Right forelimb (tissue), 1 donor: ENCODE data around the gene PDCD11.
A peak's percentile ranks its signal among the peaks of the same experiment; 100 is the strongest.

Experiments
- DNase-seq: peaks from one replicate; pipeline ENCODE4 v3.0.0-alpha.2; 2018

PDCD11 gene

DNA sequence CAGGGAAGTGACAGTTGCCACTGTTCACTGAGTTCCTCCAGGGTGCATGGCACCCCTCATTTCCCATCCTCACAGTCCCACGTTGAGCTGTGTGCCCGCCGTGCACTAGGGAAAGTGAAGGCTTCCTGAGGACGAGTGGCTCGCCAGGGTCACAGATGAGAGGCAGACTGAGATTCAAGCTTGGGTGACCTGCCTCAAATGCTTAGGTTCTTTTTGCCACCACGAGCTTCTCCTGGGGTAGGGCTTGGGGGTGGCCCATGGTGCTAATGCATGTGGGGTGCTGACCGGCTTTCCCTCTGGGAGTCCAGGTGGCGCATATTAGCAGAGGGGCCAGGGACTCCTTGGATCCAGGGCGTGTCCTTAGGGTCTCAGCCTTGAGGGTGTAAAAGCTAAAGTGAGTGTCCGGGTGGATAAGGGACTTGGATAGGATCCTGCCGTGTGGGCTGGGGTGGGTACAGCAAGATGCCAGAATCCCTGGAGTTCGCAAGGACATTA is 53.8 kb downstream of the PDCD11 start:
- no peak for DNase-seq

GRCh38 chr10:103451091-103451813 is 54.8 kb downstream of the PDCD11 start:
- peak; percentile 56 for DNase-seq

- DNase-seq: peak; percentile 87
Measured at GRCh38 chr10:103451831-103452505, 55.5 kb downstream of the PDCD11 start, which contains the start of gene CALHM2. Gene CALHM2 (minus strand): TSS chr10:103452370. CDS start chr10:103449941, 2,429 bp downstream.

GRCh38 chr10:103452506-103453230 is 56.2 kb downstream of the PDCD11 start:
- DNase-seq: no peak

GRCh38 chr10:103454026-103454425 is 57.6 kb downstream of the PDCD11 start:
- no peak for DNase-seq

DNA sequence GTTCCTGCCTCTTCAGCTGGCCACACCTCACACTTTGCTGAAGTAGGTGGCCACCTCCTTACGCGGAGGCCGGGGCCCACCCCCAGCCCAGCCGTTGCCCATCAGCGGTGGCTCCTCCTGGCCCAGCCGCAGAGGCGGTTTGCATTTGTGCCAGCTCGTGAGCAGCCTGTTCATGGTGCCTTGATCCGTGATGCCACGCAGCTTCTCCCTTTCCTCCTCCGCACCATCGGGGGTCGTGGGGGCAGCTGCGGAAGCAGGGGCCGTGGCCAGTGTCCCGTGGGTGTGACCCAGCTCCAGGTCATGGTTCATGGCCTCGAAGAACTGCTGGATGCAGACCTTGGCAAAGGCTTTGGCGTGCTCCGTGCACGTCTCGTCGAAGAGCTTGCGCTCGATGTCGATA is 58.8 kb downstream of the PDCD11 start:
- no peak for DNase-seq

DNA sequence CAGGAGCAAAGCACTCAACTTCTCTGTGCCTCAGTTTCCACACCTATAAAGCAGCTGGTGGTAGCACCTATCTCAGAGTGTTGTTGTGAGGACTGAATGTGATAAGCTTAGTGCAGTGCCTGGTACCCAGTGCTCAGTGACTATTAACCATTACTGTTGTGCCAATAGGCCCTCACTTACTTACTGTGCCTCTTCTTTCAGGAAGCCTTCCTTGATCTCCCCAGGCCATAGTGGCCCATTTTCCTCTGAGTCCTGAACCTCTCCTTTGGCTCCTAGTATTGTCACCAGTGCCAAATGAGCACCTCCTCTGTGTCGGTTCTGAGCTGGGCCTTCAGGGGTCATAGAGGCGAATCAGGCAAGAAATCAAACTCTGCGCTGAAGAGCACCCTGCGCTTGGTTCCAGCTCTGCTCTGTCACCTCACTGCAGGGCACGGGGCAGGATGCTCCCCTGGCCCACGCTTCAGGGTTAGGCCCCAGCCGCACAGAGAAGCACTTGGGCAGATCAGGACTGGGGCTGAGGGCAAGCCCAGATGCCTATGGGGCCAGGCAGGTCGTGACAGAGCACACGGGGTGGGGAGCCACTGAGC is 59.7 kb downstream of the PDCD11 start:
- DNase-seq: no peak

DNA sequence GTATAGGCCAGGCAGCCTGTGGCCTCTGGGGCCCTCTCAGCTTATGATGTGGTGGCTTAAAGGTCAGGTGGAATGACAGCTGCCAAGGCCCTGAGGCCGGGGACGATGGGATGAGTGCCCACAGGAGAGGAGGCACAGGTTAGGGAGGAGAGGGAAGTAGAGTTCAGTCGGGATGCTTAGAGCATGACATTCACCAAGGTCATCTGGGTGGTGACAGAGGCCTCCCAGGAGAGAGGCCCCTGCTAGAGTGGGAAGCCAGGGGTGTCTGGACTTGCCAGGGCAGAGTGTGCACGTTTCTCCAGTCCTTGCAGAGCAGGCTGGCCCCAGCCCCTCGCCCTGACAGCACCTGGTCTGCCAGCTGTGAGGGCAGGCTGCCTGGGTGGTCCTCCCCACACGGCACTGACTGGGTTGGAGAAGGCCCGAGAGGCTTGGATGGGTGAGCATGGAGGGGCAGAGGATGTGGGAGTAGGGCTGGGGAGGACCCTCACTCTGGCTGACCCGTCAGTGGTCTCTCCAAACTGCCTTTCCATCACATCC is 60.8 kb downstream of the PDCD11 start:
- DNase-seq: no peak

GRCh38 chr10:103457896-103458583 is 61.6 kb downstream of the PDCD11 start:
- DNase-seq: no peak

DNA sequence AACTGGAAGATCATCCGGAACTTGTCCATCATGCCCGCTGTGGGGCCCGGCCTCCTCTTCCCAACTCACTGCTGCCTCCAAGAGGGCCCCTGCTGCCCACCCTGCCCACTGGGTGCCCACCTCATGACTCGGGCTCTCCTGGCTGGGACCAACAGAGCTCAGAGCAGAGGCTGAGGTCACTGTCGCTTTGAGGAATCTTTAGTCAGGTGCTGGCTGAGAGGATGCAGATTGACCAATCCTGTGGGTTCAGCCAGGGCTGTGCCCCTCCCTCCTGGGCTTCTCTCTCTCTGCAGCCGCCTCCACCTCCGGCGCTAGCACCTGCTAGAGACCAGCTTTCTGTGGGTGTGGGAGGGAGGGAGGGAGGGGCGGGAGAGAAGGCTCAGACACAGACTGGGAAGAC is 62.3 kb downstream of the PDCD11 start, which contains the start of gene CALHM1:
Gene CALHM1 (minus strand): TSS at position 181 of the 400 bp plus-strand sequence. CDS start 149 bp downstream, at position 32.
- DNase-seq: no peak

- no peak for DNase-seq
Measured at GRCh38 chr10:103459615-103460014, 63.2 kb downstream of the PDCD11 start.

GRCh38 chr10:103463499-103463898 is 67.1 kb downstream of the PDCD11 start:
- no peak for DNase-seq

DNA sequence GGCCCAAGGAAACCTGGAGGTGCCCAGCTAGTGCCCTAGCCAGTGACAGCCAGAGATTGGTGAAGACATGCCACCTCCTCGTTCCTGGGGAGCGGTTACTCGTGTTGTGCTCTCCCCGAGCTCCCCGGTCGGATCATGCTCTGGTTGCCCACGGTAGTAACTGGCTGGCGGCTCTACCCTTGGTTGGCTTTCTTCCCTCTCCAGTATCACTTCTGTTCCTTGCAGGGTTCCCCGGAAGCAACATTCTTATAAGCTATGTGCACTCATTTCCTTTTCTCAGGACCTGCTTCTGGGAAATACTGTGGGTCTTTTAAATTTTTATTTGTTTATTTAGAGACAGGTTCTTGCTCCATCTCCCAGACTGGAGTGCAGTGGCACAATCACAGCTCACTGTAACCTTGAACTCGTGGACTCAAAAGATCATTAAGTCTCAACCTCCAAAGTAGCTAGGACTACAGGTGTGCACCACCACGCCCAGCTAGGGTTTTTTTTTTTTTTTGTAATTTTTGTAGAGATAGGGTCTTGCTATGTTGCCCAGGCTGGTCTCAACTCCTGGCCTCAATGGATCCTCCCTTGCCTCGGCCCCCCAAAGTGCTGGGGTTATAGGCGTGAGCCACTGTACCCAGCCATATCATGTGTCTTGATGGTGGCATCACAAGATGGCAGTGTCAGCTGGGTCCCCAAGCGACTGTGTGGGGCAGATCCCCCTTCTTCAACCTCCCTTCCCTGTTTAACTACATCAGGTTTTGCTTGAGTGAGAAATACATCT is 69.2 kb downstream of the PDCD11 start:
- DNase-seq: no peak

DNA sequence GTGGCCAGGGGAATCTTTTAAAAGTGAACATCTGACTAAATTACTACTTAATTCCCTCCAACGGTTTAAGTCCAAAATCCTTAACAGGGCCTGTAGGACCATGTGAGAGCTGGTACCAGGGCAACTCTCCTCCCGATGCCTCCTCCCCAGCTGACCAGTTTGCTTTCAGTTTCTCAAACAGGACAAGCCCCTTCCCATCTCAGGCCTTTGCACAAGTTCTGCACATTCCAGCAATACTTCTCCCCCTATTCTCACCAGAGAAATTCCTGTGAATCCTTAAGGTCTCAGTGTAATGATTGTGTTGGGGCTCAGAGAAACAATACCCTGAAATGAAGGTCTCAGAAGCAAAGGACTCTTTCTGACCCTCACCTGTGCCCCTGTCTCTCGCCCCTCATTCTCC is 70.3 kb downstream of the PDCD11 start:
- DNase-seq: no peak

DNA sequence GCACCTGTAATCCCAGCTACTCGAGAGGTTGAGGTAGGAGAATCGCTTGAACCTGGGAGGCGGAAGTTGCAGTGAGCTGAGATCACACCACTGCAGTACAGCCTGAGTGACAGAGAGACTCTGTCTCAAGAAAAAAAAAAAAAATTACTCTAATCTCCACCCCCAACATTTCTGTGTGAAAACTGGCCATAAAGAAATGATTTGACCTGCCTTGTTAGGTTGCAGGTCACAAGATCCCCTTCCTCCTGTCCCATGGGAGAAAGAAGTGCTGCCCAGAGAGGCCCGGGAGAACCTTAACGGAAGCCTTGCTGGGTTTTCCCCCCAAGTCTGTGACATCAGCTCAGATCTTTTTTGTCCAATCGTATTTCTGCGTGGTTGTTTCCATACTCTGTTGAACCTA is 71.0 kb downstream of the PDCD11 start:
- no peak for DNase-seq

- DNase-seq: no peak
Measured at GRCh38 chr10:103469201-103469600, 72.8 kb downstream of the PDCD11 start.

GRCh38 chr10:103470761-103471653 is 74.6 kb downstream of the PDCD11 start:
- DNase-seq: no peak

GRCh38 chr10:103472005-103472404 is 75.6 kb downstream of the PDCD11 start:
- DNase-seq: no peak

DNA sequence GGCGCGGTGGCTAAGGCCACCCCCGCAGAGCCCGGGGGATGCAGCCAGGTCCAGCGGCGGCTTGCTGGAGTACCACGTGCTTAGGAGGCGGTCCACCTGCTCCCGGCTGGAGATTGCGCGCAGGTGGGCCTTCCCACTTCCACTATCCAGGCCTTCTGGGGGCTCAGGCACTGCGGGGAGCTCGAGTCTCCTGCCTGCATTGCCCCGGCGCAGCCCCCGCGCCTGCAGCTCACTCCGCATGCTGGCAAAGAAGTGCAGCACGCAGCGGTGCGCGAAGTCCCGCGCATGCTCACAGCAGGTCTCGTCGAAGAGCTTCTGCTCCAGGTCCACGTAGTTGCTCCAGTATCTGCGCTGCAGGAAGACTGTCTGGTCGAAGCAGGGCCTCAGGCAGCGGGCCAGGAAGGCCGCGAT is 76.8 kb downstream of the PDCD11 start:
- DNase-seq: no peak

GRCh38 chr10:103474077-103474476 is 77.7 kb downstream of the PDCD11 start:
- no peak for DNase-seq
